ENCODE measurements around the gene EIF2B5. TPM values are rescaled to one million over a fixed set of nuclear protein-coding genes. Genes with fewer than 3 reads are reported as not detected.
"Not testable (repeated sequence)": the region's sequence is repeated elsewhere in the genome, so short reads cannot be mapped to it uniquely, and the experiment has no call there.

The EIF2B5 gene
- total RNA-seq, 4 donors from 2014 or later, result 42.6 to 56.8 (median 53.4) TPM

DNA sequence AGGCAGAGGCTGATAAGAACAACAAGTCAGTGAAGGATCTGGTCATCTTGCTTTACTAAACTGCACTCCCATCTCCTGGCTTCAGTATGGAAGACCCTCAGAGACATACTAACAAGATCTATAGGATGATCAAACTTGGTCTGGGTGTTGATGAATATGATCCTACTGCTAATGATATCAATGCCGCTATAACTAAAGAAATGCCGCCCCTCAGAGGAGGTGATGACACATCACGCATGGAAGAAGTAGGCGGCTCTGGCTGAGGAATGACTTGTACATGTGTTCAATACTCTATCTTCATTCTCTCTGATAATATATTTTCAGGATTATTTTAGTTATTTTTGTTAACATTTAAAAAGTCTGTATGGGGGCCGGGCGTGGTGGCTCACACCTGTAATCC, 17.5 kb upstream of the EIF2B5 start:
- Histone ChIP-seq H3K4me1 (no peaks in the 10 kb centered on the region), H3K4me3 (no peak overlapping the region), H3K9me3 (no peaks in the 10 kb centered on the region), H3K36me3 (no peaks in the 10 kb centered on the region), H3K27ac (no peak overlapping the region), H3K27me3 (no peaks in the 10 kb centered on the region)
- in situ Hi-C loops (cut with MboI; ENCODE audit: low sequenced_read_pairs in 4 of 4), result loop anchor here in 1 of 4 donors (10.0 kb wide), 1 partner anchor 63 kb away; the partner anchor contains the start of gene HTR3C
- no peak for ATAC-seq
- intact Hi-C loops (cut with DNase I; ENCODE audit: low total_unique reads), result no loop called here
- no peak for DNase-seq
- TF ChIP-seq CTCF (IDR thresholded peaks at IDR 0.05 in 4 of 5, conservative IDR thresholded peaks at IDR 0.05 in 1 of 5) (no peak), POLR2A (IDR thresholded peaks at IDR 0.05) (no peak)

- ATAC-seq; H3K27ac ChIP-seq; DNase-seq; H3K36me3 ChIP-seq; H3K9me3 ChIP-seq; H3K4me1 ChIP-seq; H3K4me3 ChIP-seq; intact Hi-C loops (cut with DNase I; ENCODE audit: low total_unique reads); H3K27me3 ChIP-seq; in situ Hi-C loops (cut with MboI; ENCODE audit: low sequenced_read_pairs in 4 of 4): not testable (repeated sequence)
These were observed 14.1 kb upstream of the EIF2B5 start for GRCh38 chr3:184121031-184121430.

DNA sequence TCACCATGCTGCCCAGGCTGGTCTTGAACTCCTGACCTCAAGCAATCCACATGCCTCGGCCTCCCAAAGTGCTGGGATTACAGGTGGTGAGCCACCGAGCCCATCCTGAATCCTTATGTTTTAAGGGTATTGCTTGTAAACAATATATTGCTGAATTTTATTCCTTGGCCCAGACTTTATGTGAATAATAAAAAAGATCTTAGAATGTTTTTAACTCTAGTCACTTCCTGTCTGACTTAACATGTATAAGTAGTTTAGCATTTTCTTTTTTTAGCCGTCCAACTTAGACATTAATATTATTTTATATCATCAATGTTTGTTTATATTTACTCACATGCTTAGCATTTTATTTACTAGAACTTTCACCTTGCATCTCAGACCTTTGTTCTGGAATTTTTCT, 9.2 kb upstream of the EIF2B5 start:
- H3K27ac ChIP-seq, result no peak overlapping the region
- in situ Hi-C loops (cut with MboI; ENCODE audit: low sequenced_read_pairs in 4 of 4) (loop anchor here in 3 of 4 donors (25.0 kb wide), 2 partner anchors 111 to 239 kb away; partner anchors contain the start of genes PARL (in 3 of the 3), ALG3 (in 1 of the 3), EEF1AKMT4 (in 1 of the 3) and VWA5B2 (in 1 of the 3)), intact Hi-C loops (cut with DNase I; ENCODE audit: low total_unique reads) (no loop called here)
- ATAC-seq (no peak), DNase-seq (no peak)
- no peak overlapping the region for H3K4me3 ChIP-seq
- TF ChIP-seq CTCF (IDR thresholded peaks at IDR 0.05 in 4 of 5, conservative IDR thresholded peaks at IDR 0.05 in 1 of 5) (no peak), POLR2A (IDR thresholded peaks at IDR 0.05) (no peak)
- H3K27me3 ChIP-seq, result no peaks in the 10 kb centered on the region
- H3K9me3 ChIP-seq, result no peaks in the 10 kb centered on the region
- no peaks in the 10 kb centered on the region for H3K4me1 ChIP-seq
- no peaks in the 10 kb centered on the region for H3K36me3 ChIP-seq

DNA sequence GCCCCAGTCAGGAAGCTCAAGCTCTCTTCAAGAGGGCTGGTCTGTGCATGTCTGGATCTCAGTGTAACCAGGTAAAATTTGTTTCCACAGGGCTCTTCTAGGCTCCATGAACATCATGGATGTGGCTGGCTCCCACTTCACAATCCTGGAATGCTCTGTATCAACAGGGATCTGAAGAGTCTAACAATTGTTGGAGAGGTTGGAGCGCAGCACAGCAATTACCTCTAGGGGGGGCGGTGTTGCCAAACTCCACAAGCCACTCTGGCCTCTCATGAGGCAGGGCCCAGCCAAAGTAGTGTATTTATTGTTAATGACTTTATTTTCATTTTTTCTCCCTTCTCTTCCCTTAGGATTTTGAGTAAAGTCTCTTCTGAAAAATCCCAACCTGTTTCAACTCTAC, 6.1 kb upstream of the EIF2B5 start:
- in situ Hi-C loops (cut with MboI; ENCODE audit: low sequenced_read_pairs in 4 of 4), result loop anchor here in 3 of 4 donors (25.0 kb wide), 2 partner anchors 108 to 242 kb away; partner anchors contain the start of genes PARL (in 3 of the 3), ALG3 (in 1 of the 3), EEF1AKMT4 (in 1 of the 3) and VWA5B2 (in 1 of the 3)
- Histone ChIP-seq H3K27ac (no peak overlapping the region), H3K4me1 (peaks cover 4 to 9% of the 10 kb centered on the region in 2 donors), H3K36me3 (no peaks in the 10 kb centered on the region), H3K9me3 (no peaks in the 10 kb centered on the region), H3K4me3 (no peak overlapping the region), H3K27me3 (no peaks in the 10 kb centered on the region)
- ATAC-seq (no peak), DNase-seq (no peak)
- intact Hi-C loops (cut with DNase I; ENCODE audit: low total_unique reads), result no loop called here
- TF ChIP-seq POLR2A (IDR thresholded peaks at IDR 0.05), result no peak
- TF ChIP-seq CTCF (IDR thresholded peaks at IDR 0.05 in 4 of 5, conservative IDR thresholded peaks at IDR 0.05 in 1 of 5), result no peak

DNA sequence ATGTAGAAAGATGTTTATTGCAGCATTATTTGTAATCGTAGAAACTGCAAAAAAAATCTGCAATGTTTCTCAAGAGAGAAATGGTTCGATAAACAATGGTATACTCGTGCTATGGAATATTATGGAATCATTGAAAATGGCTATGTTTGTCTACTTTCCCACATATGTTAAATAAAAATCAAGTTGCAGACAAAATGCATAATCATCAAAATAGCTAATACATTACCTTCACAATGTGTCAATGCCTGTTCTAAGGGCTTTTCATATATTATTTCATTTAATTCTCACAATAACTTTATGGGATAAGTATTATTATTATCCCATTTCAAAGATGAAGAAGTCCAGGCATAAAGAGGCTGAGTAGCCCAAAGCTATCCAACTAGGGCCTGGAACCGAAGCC, 2.2 kb upstream of the EIF2B5 start:
- H3K4me1 ChIP-seq, result peaks cover 15 to 25% of the 10 kb centered on the region in 2 donors
- H3K4me3 ChIP-seq, result no peak overlapping the region
- H3K27ac ChIP-seq, result no peak overlapping the region
- DNase-seq (no peak), ATAC-seq (no peak)
- in situ Hi-C loops (cut with MboI; ENCODE audit: low sequenced_read_pairs in 4 of 4) (loop anchor here in 3 of 4 donors (10.0 to 25.0 kb wide), 3 partner anchors 52 to 246 kb away; partner anchors contain the start of genes PARL (in 3 of the 3), ABCF3 (in 2 of the 3), ALG3 (in 1 of the 3) and EEF1AKMT4 (in 1 of the 3)), intact Hi-C loops (cut with DNase I; ENCODE audit: low total_unique reads) (loop anchor here (5.0 to 10.0 kb wide), 2 partner anchors 251 to 848 kb away; partner anchors contain the start of gene PARL)
- TF ChIP-seq CTCF (IDR thresholded peaks at IDR 0.05 in 4 of 5, conservative IDR thresholded peaks at IDR 0.05 in 1 of 5) (no peak), POLR2A (IDR thresholded peaks at IDR 0.05) (no peak)
- H3K9me3 ChIP-seq, result no peaks in the 10 kb centered on the region
- no peaks in the 10 kb centered on the region for H3K27me3 ChIP-seq
- peaks cover 0 to 9% of the 10 kb centered on the region in 2 donors for H3K36me3 ChIP-seq
